Fibroblast of lung (primary cell): Measurements from ENCODE around the gene PIK3CA. TPM values are rescaled to one million over a fixed set of nuclear protein-coding genes. Genes with fewer than 3 reads are reported as not detected.

Source experiments
- DNase-seq, 2 donors: peaks; one replicate each; pipeline versions ENCODE4 v3.0.0 to v3.0.0-alpha.2; 2010; ENCODE audit warnings: low read depth in 2 of 2
- H2AFZ ChIP-seq: 2 replicates; pipeline ENCODE4 v1.5.1; 2012; ENCODE audit warnings: low read length, control low read depth, inconsistent platforms
- H3K27ac ChIP-seq: 2 replicates; pipeline ENCODE4 v1.5.1; 2011; ENCODE audit warnings: low read length, control low read depth; ENCODE audit not compliant: insufficient read depth
- H3K27me3 ChIP-seq: 2 replicates; pipeline ENCODE4 v1.5.1; 2011; ENCODE audit warnings: mild to moderate bottlenecking, low read length; ENCODE audit not compliant: control insufficient read depth, insufficient read depth
- H3K36me3 ChIP-seq: 2 replicates; pipeline ENCODE4 v1.5.1; 2011; ENCODE audit warnings: low read length; ENCODE audit not compliant: control insufficient read depth, insufficient read depth
- H3K4me1 ChIP-seq: 2 replicates; pipeline ENCODE4 v1.5.1; 2011; ENCODE audit warnings: low read length; ENCODE audit not compliant: control insufficient read depth, insufficient read depth; ENCODE audit errors: extremely low read depth
- H3K4me2 ChIP-seq: 2 replicates; pipeline ENCODE4 v1.5.1; 2011; ENCODE audit warnings: low read length, control low read depth; ENCODE audit not compliant: insufficient read depth; ENCODE audit errors: extremely low read depth
- H3K4me3 ChIP-seq, 4 experiments: fragments of 200-600 bp in 1 of 4; sonication (generic) in 1 of 4; replicated peaks in 1 of 4; 2 replicates each; pipeline ENCODE4 v1.5.1; 2011 to 2016; ENCODE audit warnings: low read length in 4 of 4, low read depth in 3 of 4, mild to moderate bottlenecking in 3 of 4, control low read depth in 2 of 4, inconsistent platforms in 1 of 4, mixed read lengths in 1 of 4; ENCODE audit not compliant: insufficient read depth in 1 of 4; ENCODE audit errors: control extremely low read depth in 1 of 4
- H3K79me2 ChIP-seq: 2 replicates; pipeline ENCODE4 v1.5.1; 2012; ENCODE audit warnings: mild to moderate bottlenecking, low read length, inconsistent platforms; ENCODE audit not compliant: control insufficient read depth, insufficient read depth
- H3K9ac ChIP-seq: 2 replicates; pipeline ENCODE4 v1.5.1; 2011; ENCODE audit warnings: mild to moderate bottlenecking, low read length, control low read depth; ENCODE audit not compliant: insufficient read depth
- H3K9me3 ChIP-seq: 2 replicates; pipeline ENCODE4 v1.5.1; 2012; ENCODE audit warnings: low read depth, low read length; ENCODE audit not compliant: control insufficient read depth, insufficient read depth
- H4K20me1 ChIP-seq: 2 replicates; pipeline ENCODE4 v1.5.1; 2011; ENCODE audit warnings: low read length; ENCODE audit not compliant: control insufficient read depth, insufficient read depth; ENCODE audit errors: extremely low read depth
- EZH2 ChIP-seq: IDR thresholded peaks from 2 replicates; pipeline ENCODE4 v1.5.1; 2012; ENCODE audit warnings: low read length, control low read depth, mild to moderate bottlenecking; ENCODE audit errors: missing control alignments
- polyA plus RNA-seq, 2 donors: library from polyadenylated mRNA; depleted of rRNA in 1 of 2; stranded (reverse) in 1 of 2; unstranded in 1 of 2; fragments of >200 nt; gene quantifications; 2 replicates each; pipeline ENCODE4 v1.2.1, GENCODE V29; 2011 to 2012; ENCODE audit warnings: missing spikeins in 1 of 2
- total RNA-seq: library from RNA; depleted of rRNA; stranded (reverse); fragments of >200 nt; gene quantifications from 2 replicates; pipeline ENCODE4 v1.2.1, GENCODE V29; 2014
- TF ChIP-seq, protein P1 (sequence below), 2 donors: IDR thresholded peaks in 1 of 2; conservative IDR thresholded peaks in 1 of 2; 1 replicate in 1 of 2; 2 replicates in 1 of 2; pipeline ENCODE4 v1.5.1; 2011 to 2012; ENCODE audit warnings: low read length in 2 of 2, control low read depth in 1 of 2, inconsistent platforms in 1 of 2, low read depth in 1 of 2, mild to moderate bottlenecking in 1 of 2

PIK3CA gene
- total and polyA plus RNA-seq, 2 donors (not counting 1 experiment from before 2014, with no cell fraction given): 20.8 to 28.9 TPM

DNA sequence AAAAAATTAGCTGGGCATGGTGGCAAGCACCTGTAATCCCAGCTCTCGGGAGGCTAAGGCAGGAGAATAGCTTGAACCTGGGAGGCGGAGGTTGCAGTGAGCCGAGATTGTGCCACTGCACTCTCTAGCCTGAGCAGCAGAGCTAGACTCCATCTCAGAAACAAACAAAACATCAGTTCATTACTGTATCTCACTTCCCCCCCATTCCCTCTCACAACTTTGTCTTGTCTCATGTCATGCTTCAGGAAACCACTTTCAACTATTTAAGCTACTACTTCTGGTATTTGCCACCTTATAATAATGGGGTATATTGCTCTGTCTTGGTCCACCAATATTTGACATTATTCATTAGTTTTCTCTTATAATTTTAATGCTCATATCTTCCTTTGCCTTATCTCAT, 26.2 kb downstream of the PIK3CA start:
- Histone ChIP-seq H3K36me3 (no peaks in the 10 kb centered on the region), H4K20me1 (no peaks in the 10 kb centered on the region)
- DNase-seq: no peak

DNA sequence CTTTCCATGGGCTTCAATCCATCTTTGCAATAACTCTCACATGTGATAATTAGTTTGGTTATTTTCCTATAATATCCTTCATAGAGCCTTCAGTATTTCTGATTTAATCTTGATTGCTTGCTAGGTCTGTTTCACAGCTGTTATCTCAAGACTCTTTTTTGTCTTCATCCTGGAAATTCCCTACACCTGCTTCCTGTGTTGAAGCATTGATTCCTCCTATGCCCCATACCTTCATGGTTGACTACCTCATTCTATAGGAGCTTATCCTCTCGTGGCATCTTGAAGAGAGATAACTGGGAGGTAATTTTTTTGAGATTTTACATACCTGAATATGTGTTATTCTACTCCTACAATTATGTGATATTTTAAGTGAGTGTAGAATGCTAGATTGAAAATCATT, 26.7 kb downstream of the PIK3CA start:
- Histone ChIP-seq H3K27ac (no peak overlapping the region), H3K27me3 (no peaks in the 10 kb centered on the region), H3K4me1 (no peaks in the 10 kb centered on the region), H3K79me2 (peaks cover 8% of the 10 kb centered on the region), H3K4me2 (no peak overlapping the region), H3K4me3 (no peak overlapping the region), H3K36me3 (no peaks in the 10 kb centered on the region), H4K20me1 (no peaks in the 10 kb centered on the region), H2AFZ (no peak overlapping the region), H3K9ac (no peak overlapping the region), H3K9me3 (no peaks in the 10 kb centered on the region)
- TF ChIP-seq, protein P1, sequence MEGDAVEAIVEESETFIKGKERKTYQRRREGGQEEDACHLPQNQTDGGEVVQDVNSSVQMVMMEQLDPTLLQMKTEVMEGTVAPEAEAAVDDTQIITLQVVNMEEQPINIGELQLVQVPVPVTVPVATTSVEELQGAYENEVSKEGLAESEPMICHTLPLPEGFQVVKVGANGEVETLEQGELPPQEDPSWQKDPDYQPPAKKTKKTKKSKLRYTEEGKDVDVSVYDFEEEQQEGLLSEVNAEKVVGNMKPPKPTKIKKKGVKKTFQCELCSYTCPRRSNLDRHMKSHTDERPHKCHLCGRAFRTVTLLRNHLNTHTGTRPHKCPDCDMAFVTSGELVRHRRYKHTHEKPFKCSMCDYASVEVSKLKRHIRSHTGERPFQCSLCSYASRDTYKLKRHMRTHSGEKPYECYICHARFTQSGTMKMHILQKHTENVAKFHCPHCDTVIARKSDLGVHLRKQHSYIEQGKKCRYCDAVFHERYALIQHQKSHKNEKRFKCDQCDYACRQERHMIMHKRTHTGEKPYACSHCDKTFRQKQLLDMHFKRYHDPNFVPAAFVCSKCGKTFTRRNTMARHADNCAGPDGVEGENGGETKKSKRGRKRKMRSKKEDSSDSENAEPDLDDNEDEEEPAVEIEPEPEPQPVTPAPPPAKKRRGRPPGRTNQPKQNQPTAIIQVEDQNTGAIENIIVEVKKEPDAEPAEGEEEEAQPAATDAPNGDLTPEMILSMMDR (conservative IDR thresholded peaks at IDR 0.05 in 1 of 2, IDR thresholded peaks at IDR 0.05 in 1 of 2; ENCODE audit: low read depth in 1 of 2, low read length in 2 of 2): no peak
- TF ChIP-seq EZH2: no peak
- no peak for DNase-seq

More for the DNA sequence above, 26.2 kb downstream of the PIK3CA start:
- Histone ChIP-seq H3K4me2 (no peak overlapping the region), H2AFZ (no peak overlapping the region), H3K4me3 (no peak overlapping the region), H3K27me3 (no peaks in the 10 kb centered on the region), H3K9ac (no peak overlapping the region), H3K4me1 (no peaks in the 10 kb centered on the region), H3K79me2 (peaks cover 8% of the 10 kb centered on the region), H3K27ac (no peak overlapping the region), H3K9me3 (no peaks in the 10 kb centered on the region)
- TF ChIP-seq, protein P1 (conservative IDR thresholded peaks at IDR 0.05 in 1 of 2, IDR thresholded peaks at IDR 0.05 in 1 of 2; ENCODE audit: low read depth in 1 of 2, low read length in 2 of 2): no peak

DNA sequence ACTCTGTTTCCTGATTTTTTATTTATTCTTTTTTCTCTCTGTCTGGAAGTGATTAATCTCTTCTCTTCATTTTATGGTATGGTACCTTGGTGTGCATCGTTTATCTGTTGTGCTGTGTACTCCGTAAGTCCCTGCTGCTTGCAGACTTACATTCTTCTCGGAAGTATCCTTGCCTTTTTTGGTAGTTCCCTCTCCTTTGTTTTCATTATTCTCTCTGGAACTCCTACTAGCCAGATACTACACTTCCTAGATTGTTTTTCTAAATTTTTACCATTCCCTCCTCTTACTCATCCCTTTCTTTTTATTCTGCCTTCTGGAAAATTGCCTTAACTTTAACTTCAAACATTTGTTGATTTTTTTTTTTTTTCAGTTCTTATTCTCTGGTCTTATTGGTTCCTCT, 27.2 kb downstream of the PIK3CA start:
- no peak for TF ChIP-seq EZH2
- TF ChIP-seq, protein P1 (conservative IDR thresholded peaks at IDR 0.05 in 1 of 2, IDR thresholded peaks at IDR 0.05 in 1 of 2; ENCODE audit: low read depth in 1 of 2, low read length in 2 of 2): no peak
- Histone ChIP-seq H3K9ac (no peak overlapping the region), H3K4me2 (no peak overlapping the region), H3K27me3 (no peaks in the 10 kb centered on the region), H3K9me3 (no peaks in the 10 kb centered on the region), H4K20me1 (no peaks in the 10 kb centered on the region), H3K4me3 (no peak overlapping the region), H2AFZ (no peak overlapping the region), H3K36me3 (no peaks in the 10 kb centered on the region), H3K79me2 (peaks cover 8% of the 10 kb centered on the region), H3K27ac (no peak overlapping the region), H3K4me1 (peaks cover 3% of the 10 kb centered on the region)
- peak in 1 of 2 donors; percentile 34 for DNase-seq
